ENCODE results near the gene EFS.

DNA sequence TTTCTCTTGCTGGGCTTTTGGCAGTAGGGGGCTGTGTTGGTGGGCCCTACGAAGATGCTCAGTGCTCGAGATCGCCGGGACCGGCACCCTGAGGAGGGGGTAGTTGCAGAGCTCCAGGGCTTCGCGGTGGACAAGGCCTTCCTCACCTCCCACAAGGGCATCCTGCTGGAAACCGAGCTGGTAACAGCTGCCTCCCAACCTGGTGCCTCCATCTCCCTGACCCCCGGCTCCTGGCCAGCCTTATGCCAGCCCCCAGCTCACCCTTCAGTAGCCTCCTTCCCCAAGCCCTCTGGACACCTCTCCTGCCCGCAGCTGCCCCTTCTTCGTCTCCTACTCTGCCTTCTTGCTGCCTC lies 12.2 kb upstream of the EFS start:
- TF ChIP-seq, protein P1, sequence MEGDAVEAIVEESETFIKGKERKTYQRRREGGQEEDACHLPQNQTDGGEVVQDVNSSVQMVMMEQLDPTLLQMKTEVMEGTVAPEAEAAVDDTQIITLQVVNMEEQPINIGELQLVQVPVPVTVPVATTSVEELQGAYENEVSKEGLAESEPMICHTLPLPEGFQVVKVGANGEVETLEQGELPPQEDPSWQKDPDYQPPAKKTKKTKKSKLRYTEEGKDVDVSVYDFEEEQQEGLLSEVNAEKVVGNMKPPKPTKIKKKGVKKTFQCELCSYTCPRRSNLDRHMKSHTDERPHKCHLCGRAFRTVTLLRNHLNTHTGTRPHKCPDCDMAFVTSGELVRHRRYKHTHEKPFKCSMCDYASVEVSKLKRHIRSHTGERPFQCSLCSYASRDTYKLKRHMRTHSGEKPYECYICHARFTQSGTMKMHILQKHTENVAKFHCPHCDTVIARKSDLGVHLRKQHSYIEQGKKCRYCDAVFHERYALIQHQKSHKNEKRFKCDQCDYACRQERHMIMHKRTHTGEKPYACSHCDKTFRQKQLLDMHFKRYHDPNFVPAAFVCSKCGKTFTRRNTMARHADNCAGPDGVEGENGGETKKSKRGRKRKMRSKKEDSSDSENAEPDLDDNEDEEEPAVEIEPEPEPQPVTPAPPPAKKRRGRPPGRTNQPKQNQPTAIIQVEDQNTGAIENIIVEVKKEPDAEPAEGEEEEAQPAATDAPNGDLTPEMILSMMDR (IDR thresholded peaks at IDR 0.05): no peak
- TF ChIP-seq POLR2AphosphoS5 (IDR thresholded peaks at IDR 0.05): no peak
- no peak for TF ChIP-seq EP300 (IDR thresholded peaks at IDR 0.05; ENCODE audit: low read depth)
- no peak for TF ChIP-seq POLR2A (IDR thresholded peaks at IDR 0.05)

Measured in transverse colon (tissue), 4 donors.